ENCODE measurements around the gene PPP1R15A. TPM values are rescaled to one million over a fixed set of nuclear protein-coding genes. Genes with fewer than 3 reads are reported as not detected.

The PPP1R15A gene
- total and polyA plus RNA-seq, 2 donors (not counting 1 experiment from before 2014, with no cell fraction given), result 46.3 to 166 TPM

- H3K4me1 ChIP-seq (ENCODE audit: control insufficient read depth, extremely low read depth, insufficient read depth, low read length), result peaks cover 5% of the 10 kb centered on the region
- H3K27ac ChIP-seq (ENCODE audit: insufficient read depth, low read length), result no peak overlapping the region
- H2AFZ ChIP-seq (ENCODE audit: low read length), result no peak overlapping the region
- H3K4me3 ChIP-seq (replicated peaks in 1 of 4; ENCODE audit: control extremely low read depth in 1 of 4, insufficient read depth in 1 of 4, low read depth in 3 of 4, low read length in 4 of 4), result no peak overlapping the region
- H3K27me3 ChIP-seq (ENCODE audit: control insufficient read depth, insufficient read depth, low read length), result no peaks in the 10 kb centered on the region
- no peaks in the 10 kb centered on the region for H3K9me3 ChIP-seq (ENCODE audit: control insufficient read depth, insufficient read depth, low read depth, low read length)
- no peak overlapping the region for H3K4me2 ChIP-seq (ENCODE audit: extremely low read depth, insufficient read depth, low read length)
- no peaks in the 10 kb centered on the region for H4K20me1 ChIP-seq (ENCODE audit: control insufficient read depth, extremely low read depth, insufficient read depth, low read length)
- H3K9ac ChIP-seq (ENCODE audit: insufficient read depth, low read length), result no peak overlapping the region
- no peak for TF ChIP-seq EZH2 (IDR thresholded peaks at IDR 0.05; ENCODE audit: low read length, missing control alignments)
- TF ChIP-seq, protein P1, sequence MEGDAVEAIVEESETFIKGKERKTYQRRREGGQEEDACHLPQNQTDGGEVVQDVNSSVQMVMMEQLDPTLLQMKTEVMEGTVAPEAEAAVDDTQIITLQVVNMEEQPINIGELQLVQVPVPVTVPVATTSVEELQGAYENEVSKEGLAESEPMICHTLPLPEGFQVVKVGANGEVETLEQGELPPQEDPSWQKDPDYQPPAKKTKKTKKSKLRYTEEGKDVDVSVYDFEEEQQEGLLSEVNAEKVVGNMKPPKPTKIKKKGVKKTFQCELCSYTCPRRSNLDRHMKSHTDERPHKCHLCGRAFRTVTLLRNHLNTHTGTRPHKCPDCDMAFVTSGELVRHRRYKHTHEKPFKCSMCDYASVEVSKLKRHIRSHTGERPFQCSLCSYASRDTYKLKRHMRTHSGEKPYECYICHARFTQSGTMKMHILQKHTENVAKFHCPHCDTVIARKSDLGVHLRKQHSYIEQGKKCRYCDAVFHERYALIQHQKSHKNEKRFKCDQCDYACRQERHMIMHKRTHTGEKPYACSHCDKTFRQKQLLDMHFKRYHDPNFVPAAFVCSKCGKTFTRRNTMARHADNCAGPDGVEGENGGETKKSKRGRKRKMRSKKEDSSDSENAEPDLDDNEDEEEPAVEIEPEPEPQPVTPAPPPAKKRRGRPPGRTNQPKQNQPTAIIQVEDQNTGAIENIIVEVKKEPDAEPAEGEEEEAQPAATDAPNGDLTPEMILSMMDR (conservative IDR thresholded peaks at IDR 0.05 in 1 of 2, IDR thresholded peaks at IDR 0.05 in 1 of 2; ENCODE audit: low read depth in 1 of 2, low read length in 2 of 2), result no peak
- DNase-seq (ENCODE audit: low read depth in 2 of 2), result no peak
- peaks cover 25% of the 10 kb centered on the region for H3K36me3 ChIP-seq (ENCODE audit: control insufficient read depth, insufficient read depth, low read length)
- peaks cover 19% of the 10 kb centered on the region for H3K79me2 ChIP-seq (ENCODE audit: control insufficient read depth, insufficient read depth, low read length)
These were observed 9.4 kb upstream of the PPP1R15A start for GRCh38 chr19:48862827-48863226.

DNA sequence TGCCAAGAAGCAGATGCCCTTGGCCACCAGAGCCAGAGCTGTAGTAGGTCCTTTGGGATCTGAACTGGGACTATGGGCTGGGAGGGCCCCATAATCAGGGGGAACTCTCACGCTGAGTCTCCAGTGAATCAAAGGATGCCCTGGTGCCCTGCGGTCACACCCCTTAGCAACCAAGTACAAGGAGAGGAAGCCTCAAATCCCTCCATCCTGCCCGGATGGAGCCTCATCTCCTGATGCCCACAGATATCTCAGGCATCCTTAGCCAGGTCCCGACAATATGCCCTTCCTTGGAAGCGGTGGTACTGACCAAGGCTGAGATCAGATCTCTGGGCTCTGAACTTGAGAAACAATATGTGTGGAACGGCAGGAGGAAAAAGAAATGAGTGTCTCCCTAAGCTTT, 5.5 kb upstream of the PPP1R15A start:
- Histone ChIP-seq H3K79me2 (ENCODE audit: control insufficient read depth, insufficient read depth, low read length) (peaks cover 19% of the 10 kb centered on the region), H3K27ac (ENCODE audit: insufficient read depth, low read length) (peak overlapping the region; percentile 86), H3K27me3 (ENCODE audit: control insufficient read depth, insufficient read depth, low read length) (no peaks in the 10 kb centered on the region), H3K36me3 (ENCODE audit: control insufficient read depth, insufficient read depth, low read length) (peaks cover 10% of the 10 kb centered on the region), H2AFZ (ENCODE audit: low read length) (no peak overlapping the region), H3K9me3 (ENCODE audit: control insufficient read depth, insufficient read depth, low read depth, low read length) (no peaks in the 10 kb centered on the region), H3K4me1 (ENCODE audit: control insufficient read depth, extremely low read depth, insufficient read depth, low read length) (peaks cover 7% of the 10 kb centered on the region), H3K4me3 (replicated peaks in 1 of 4; ENCODE audit: control extremely low read depth in 1 of 4, insufficient read depth in 1 of 4, low read depth in 3 of 4, low read length in 4 of 4) (peak overlapping the region; percentile 64 to 77 (median 68)), H3K9ac (ENCODE audit: insufficient read depth, low read length) (no peak overlapping the region), H4K20me1 (ENCODE audit: control insufficient read depth, extremely low read depth, insufficient read depth, low read length) (no peaks in the 10 kb centered on the region), H3K4me2 (ENCODE audit: extremely low read depth, insufficient read depth, low read length) (peak overlapping the region; percentile 94)
- DNase-seq (ENCODE audit: low read depth in 2 of 2), result no peak
- no peak for TF ChIP-seq EZH2 (IDR thresholded peaks at IDR 0.05; ENCODE audit: low read length, missing control alignments)
- TF ChIP-seq, protein P1 (conservative IDR thresholded peaks at IDR 0.05 in 1 of 2, IDR thresholded peaks at IDR 0.05 in 1 of 2; ENCODE audit: low read depth in 1 of 2, low read length in 2 of 2), result no peak

- TF ChIP-seq, protein P1 (conservative IDR thresholded peaks at IDR 0.05 in 1 of 2, IDR thresholded peaks at IDR 0.05 in 1 of 2; ENCODE audit: low read depth in 1 of 2, low read length in 2 of 2), result no peak
- TF ChIP-seq EZH2 (IDR thresholded peaks at IDR 0.05; ENCODE audit: low read length, missing control alignments), result no peak
- peaks cover 10% of the 10 kb centered on the region for H3K36me3 ChIP-seq (ENCODE audit: control insufficient read depth, insufficient read depth, low read length)
- no peak overlapping the region for H2AFZ ChIP-seq (ENCODE audit: low read length)
- peak overlapping the region; percentile 64 to 77 (median 68) for H3K4me3 ChIP-seq (replicated peaks in 1 of 4; ENCODE audit: control extremely low read depth in 1 of 4, insufficient read depth in 1 of 4, low read depth in 3 of 4, low read length in 4 of 4)
- no peaks in the 10 kb centered on the region for H3K9me3 ChIP-seq (ENCODE audit: control insufficient read depth, insufficient read depth, low read depth, low read length)
- H4K20me1 ChIP-seq (ENCODE audit: control insufficient read depth, extremely low read depth, insufficient read depth, low read length), result no peaks in the 10 kb centered on the region
- no peak for DNase-seq (ENCODE audit: low read depth in 2 of 2)
- peak overlapping the region; percentile 86 for H3K27ac ChIP-seq (ENCODE audit: insufficient read depth, low read length)
- peak overlapping the region; percentile 94 for H3K4me2 ChIP-seq (ENCODE audit: extremely low read depth, insufficient read depth, low read length)
- H3K4me1 ChIP-seq (ENCODE audit: control insufficient read depth, extremely low read depth, insufficient read depth, low read length), result peaks cover 7% of the 10 kb centered on the region
- no peaks in the 10 kb centered on the region for H3K27me3 ChIP-seq (ENCODE audit: control insufficient read depth, insufficient read depth, low read length)
- H3K79me2 ChIP-seq (ENCODE audit: control insufficient read depth, insufficient read depth, low read length), result peaks cover 19% of the 10 kb centered on the region
- H3K9ac ChIP-seq (ENCODE audit: insufficient read depth, low read length), result peak overlapping the region; percentile 60
These were observed 5.0 kb upstream of the PPP1R15A start for GRCh38 chr19:48867123-48867745.

All from fibroblast of lung (primary cell).